Limb (tissue), 2 donors: ENCODE measurements around the gene TAS2R41.

ENCODE experiments used
- DNase-seq, 2 donors: peaks; one replicate each; pipeline ENCODE4 v3.0.0-alpha.2; 2016; ENCODE audit errors: extremely low spot score in 2 of 2

The TAS2R41 gene, protein sequence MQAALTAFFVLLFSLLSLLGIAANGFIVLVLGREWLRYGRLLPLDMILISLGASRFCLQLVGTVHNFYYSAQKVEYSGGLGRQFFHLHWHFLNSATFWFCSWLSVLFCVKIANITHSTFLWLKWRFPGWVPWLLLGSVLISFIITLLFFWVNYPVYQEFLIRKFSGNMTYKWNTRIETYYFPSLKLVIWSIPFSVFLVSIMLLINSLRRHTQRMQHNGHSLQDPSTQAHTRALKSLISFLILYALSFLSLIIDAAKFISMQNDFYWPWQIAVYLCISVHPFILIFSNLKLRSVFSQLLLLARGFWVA

DNA sequence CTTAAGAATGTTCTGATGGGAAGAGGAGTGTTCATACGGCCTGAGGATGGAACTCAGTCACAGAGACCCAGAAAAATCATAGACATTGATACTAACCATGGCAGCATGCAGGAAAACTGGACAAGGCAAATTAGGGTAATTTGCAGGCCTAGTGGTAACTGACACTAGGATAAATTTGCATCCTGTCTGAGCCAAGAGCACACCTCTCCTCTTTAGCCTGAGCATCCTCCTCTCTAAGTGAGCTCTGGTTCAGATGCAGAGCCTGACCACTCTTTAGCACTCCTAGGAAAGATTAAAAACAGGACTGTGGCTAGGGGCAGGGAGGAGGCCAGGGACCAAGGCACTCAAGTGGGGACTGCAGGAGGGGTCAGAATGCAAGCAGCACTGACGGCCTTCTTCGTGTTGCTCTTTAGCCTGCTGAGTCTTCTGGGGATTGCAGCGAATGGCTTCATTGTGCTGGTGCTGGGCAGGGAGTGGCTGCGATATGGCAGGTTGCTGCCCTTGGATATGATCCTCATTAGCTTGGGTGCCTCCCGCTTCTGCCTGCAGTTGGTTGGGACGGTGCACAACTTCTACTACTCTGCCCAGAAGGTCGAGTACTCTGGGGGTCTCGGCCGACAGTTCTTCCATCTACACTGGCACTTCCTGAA lies at the start of gene TAS2R41:
Gene TAS2R41 (plus strand): TSS at position 373 of the 650 bp plus-strand sequence. CDS start 0 bp downstream, at position 373.
- DNase-seq, result no peak

DNA sequence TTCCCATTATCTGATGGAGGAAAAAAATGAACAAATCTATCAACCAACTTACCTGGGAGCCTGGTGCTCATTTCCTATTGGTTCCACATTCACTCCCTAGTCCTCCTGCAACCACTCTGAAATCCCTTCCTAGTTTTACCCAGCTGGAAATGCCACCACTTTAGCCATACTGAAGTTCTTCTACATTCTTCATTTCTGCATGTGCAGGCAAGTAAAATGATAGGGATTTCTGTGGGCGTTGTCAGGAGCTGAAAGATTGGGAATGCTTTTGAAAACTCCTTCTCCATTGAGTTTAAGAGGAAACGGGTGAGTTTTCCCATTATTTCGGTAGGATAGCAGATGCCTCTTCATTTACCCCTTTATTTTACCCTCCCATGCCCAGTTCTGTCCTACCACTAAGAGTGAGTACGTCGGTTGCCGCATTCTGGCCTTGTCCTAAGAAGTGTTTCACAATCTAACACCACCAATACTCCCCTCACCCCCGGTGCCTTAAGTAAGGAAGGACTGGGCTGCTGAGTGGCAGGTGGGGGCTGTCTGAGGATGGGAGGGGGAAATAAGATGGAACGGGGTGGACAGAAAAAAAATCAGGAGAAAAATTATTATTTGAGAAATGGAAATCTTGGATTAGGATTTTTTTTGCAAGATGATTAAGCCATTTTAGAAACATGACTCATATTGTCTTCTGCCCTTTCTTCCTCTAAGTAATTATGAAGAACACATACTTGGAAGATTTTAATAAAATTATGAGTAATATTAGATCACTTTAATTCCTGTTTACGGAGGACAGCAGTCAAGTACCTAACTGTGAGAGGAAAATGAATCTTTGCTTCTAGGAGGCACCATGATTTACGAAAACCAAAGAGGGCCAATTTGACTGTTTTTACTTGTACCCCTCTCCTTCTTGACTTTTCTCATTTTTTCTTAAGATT lies 47.6 kb upstream of the TAS2R41 start:
- DNase-seq, result no peak

DNA sequence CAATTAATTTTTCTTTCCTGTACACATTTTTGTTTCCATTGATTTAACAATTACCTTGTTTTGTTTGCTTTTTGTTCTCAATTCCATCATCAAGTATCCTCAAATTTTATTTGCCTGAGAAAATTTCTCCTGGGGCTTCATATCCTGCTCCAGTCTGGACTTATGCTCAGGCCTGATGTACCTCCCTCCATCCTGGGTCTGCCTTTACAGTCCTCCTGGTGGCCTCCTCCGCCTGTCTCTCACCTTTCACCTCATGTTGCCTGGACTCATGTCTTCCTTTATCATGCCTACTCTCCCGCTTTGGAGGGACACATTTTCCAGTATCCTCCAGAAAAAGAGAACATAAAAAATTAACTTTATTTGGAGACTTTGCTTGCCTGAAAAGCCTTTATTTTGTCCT lies 46.6 kb upstream of the TAS2R41 start:
- DNase-seq, result no peak

DNA sequence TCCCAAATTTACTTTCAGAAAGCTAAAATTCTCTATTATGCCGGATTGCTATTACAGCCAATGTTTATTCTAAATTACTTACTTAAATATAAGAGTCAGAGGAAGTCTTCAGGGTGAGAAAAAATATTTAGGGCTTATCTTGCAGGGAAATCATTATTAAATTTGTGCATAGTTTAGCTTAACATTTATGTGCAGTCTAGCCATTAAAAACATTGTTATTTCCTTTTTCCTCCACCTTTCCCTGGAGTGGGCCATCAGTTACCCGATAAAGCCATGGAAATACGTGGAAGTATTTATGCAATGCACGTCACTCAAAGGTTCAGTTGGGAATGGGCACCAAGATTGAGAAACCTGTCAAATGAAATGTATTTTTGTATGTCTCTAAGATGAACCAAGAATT lies 43.9 kb upstream of the TAS2R41 start:
- no peak for DNase-seq

DNA sequence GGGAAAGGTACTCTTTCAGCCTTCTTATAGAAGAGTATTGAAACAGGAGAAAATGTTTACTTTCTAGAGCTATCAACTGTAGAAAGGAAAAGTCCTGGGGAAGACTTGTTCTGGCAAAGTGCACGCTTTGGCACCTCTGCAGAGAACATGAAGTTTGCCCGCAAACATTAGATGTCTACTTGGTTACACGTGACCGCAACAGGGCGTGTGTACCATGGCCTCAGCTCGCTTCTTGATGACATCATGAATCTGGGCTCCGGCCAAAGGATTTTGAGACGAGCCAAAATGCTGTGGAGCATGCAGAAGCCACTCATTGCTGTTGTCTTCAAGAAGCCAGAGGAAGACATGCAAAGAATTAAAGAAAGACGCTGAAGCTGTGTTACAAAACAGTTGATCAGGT lies 43.0 kb upstream of the TAS2R41 start:
- no peak for DNase-seq

DNA sequence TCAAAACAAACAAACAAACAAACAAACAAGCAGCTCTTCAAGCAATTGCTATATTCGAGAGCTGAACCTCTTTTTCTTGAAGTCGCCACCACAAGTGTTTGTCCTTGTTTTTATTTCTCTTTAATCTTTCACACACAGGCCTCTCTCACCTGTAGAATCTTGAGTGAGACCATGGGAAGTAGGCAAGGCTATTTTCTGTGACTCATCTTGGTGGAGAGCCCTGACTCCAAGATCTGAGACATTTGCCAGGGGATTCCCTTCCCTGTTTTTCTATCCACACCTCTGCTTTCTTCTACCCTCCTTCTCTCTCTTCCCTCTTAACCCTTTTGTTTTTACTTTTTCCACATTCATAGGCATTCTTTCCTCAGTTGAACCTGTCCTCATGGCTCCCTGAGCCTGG lies 42.4 kb upstream of the TAS2R41 start:
- no peak for DNase-seq

DNA sequence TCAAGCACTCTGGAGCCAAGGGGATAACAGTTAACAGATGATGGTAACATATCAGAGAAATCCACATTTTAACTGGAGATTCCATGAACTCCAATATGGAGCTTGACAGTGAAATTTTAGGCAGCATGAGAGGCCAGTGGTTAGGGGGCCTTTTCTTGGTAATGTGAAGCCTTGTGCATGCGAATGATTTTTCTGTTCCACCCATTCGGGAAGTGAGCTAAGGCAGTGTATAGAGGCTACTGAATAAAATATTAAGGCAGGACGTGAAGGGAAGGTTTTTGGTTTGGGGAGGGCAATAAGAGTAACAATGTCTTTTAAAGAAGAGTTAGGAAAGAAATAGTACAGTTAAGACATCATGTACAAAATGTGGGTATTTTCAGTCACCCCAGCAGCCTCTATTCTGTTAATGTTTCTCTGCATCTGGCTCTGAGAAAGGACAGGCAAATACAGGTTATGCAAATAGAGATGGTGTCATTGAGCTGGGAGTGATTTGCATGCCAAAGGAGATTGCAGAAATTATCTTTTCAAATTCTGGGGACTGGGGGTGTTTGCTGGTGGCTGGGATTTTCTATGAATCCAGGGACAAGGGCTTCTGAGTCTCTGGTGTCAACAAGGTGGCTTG lies 41.2 kb upstream of the TAS2R41 start:
- DNase-seq, result no peak

DNA sequence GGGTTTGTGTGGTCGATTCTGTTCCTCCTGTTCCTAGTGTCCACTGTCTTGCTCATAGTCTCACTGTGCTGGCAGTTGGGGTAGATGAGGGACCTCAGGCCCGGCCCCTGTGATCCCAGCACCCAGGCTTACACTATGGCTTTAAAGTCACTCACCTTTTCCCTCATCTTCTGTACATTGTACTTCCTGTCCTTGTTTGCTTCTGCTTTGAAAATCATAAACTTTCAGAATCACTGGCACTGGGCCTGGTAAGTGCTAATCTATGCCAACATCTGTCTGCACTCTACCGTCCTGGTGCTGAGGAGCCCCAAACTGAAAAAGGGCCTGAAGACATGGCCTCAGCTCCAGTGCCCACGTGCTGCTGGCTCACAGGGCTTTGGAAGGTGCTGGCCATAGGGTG lies 40.1 kb upstream of the TAS2R41 start:
- no peak for DNase-seq

DNA sequence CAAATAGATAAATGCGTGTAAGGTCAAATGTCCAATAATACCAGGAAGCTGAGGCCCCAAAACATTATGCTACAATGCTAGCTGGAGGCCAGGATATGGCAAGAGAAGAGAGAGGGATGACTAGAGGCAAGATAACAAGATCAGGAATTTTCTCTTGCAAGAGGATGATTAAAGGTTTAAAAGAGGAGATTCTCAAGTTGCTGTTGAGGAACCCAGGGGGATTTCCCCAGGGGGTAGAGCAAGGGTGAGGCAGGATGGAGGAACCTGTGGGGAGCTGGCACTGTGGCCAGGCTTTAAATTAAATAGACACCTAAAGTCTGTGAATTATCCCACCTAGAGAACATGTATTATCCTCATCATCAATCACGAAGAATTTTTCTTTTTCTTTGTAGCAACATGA lies 37.8 kb upstream of the TAS2R41 start:
- no peak for DNase-seq

DNA sequence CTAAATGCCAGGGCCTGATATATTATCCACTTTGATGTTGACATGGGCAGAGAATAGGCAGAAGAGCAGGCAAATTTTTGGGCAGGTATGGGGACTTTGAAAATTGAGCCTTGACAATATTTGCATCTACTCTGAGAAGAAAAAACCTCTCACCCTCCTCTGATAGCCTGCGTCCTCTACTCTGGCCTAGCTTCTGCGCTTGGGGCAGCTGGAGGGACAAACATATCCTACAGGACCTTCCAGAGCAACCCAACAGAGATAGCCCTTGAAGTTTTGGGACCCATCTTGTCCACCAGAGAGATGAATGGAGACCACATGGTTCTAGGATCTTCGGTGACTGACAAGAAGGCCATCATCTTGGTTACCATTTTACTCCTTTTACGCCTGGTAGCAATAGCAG lies 34.5 kb upstream of the TAS2R41 start, which contains the start of gene TAS2R60:
Gene TAS2R60 (plus strand): TSS at position 301 of the 400 bp plus-strand sequence. CDS start 0 bp downstream, at position 301.
- no peak for DNase-seq

DNA sequence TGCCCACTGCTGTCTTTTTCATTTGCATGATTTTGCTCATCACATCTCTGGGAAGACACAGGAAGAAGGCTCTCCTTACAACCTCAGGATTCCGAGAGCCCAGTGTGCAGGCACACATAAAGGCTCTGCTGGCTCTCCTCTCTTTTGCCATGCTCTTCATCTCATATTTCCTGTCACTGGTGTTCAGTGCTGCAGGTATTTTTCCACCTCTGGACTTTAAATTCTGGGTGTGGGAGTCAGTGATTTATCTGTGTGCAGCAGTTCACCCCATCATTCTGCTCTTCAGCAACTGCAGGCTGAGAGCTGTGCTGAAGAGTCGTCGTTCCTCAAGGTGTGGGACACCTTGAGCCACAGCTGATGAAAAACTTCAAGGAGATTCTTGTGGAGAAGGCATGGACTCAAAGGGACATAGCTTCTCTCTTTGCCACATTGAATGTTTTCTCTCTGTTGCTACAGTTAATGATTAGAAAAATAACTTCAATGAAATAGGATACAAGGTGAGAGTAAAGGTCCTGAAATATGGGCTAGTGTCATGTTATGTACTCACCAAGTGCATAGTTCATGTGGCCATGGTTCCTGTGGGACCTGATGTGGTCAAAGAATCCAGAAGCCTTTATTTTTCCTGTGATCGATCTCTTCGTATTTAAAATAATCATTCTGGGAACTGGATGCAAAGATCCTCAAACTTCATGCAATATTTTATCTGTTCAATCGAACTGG lies 33.5 kb upstream of the TAS2R41 start:
- no peak for DNase-seq

DNA sequence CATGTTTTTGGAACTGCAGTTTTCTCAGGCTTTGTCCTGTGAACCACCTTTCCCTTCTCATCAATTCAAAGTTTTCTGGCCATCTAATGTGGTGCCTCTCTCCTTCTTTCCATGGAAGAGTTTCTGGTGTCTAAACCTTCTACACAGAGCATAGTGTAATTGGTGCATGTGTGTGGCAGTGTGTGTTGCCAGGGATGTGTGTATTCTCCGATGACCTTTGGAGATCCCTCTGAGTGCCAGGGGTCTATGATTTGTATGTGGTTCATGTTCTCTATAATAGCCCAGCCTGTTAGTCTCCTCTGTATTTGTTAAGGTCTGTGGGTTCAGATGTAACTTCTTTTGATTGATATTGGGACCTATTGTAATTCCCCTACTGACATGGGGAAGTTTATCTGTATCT lies 32.9 kb upstream of the TAS2R41 start:
- DNase-seq, result no peak

DNA sequence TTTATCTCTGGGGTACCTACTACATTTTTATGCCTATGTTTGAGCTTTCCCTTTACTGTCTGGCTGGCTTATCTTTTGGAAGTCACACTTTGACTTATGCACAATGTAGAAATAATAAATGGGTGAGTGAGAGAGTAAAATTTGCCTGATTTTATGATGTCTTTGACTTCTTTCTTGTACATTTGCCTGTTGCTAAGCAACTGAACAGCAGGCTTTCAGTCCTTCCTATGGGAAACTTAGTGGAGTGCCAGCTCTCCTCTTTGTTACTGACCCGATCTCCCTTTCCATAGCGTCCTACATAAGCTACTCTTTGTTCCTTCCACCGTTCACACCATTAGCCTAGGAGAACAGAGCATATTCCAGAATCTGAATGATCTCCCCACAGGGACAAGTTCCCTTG lies 30.2 kb upstream of the TAS2R41 start:
- DNase-seq, result peak in 1 of 2 donors; percentile 3

DNA sequence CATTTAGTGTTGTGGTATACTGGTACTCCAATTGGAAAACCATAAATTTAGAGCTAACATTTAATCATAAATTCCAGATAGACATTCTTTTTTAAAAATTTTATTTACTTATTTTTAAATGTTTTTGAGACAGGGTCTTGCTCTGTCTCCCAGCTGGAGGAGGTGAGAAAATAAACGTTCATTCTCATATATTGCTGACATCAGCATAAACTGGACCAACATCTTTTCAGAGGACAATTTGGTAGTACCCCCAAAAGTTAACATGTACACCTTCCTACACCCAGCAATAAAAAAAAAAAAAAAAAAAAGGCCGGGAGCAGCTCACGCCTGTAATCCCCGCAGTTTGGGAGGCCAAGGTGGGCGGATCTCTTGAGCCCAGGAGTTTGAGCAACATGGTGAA lies 29.2 kb upstream of the TAS2R41 start:
- DNase-seq, result no peak

DNA sequence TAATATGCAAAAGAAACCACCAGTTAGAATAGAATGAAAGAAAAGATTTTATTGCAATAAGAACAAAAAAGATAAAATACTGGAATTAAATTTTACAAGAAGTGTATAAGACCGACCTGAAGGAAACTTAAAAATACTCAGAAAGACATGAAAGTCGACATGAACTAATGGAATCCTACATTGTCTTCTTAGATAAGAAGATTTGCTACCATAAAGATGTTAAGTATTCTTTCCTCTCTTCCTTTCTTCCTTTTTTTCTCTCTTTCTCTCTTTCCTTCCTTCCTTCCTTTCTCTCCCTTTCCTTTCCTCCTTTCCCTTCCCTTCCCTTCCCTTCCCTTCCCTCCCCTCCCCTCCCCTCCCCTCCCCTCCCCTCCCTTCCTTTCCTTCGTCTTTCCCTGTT lies 27.9 kb upstream of the TAS2R41 start:
- no peak for DNase-seq

DNA sequence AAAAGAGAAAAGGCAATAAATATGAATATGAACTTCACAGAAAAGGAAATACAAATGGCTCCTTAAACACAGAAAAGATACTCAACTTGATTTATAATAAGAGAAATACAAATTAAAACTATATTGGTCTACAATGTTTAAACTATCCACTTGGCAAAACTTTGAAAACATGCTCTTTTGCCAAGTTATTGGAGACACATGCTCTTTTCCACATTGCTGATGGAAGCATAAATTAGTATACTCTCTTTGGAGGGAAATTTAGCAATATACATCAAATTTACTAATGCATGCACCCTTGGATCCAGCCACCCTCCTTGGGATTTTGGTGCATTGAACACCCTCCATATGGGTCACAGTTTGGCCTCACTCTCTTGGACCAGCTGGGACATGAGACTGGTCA lies 26.6 kb upstream of the TAS2R41 start:
- DNase-seq, result no peak

DNA sequence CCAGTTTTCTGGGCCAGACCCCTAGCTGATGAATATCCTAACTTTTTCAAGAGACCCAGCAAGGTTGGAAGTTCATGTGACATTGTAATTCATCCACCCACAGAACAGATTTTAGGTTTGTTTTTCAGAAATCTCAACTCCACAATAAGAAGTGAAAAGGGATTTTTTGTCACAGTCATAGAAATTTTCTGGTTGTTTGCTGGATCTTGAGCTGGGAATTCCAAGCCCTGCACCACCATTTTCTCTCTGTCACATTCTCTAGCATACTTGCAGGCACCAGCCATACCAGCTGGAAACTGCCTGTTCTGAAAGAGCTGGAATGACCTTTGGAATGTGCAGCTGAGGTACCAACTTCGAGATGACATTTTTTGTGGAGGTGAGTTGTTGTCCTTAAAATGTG lies 25.9 kb upstream of the TAS2R41 start:
- no peak for DNase-seq

DNA sequence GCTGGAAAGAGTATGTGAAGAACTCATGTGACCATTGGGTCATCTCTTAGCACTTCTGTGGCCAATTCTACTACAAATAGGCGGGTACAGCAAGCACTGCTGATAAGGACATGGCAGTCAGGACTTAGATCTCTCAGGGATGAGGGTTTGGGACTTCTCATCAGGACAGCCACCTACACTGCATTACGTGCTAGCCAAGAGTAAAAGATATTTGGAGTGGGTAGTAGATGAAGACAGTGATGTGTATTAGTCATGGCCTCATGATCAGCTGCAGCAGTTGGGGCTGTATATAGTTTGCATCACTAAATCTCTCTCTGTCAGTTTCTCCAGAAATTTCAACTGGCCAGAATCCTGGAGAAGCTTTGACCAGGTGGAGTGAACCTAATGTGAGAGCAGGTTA lies 25.2 kb upstream of the TAS2R41 start:
- DNase-seq, result no peak

DNA sequence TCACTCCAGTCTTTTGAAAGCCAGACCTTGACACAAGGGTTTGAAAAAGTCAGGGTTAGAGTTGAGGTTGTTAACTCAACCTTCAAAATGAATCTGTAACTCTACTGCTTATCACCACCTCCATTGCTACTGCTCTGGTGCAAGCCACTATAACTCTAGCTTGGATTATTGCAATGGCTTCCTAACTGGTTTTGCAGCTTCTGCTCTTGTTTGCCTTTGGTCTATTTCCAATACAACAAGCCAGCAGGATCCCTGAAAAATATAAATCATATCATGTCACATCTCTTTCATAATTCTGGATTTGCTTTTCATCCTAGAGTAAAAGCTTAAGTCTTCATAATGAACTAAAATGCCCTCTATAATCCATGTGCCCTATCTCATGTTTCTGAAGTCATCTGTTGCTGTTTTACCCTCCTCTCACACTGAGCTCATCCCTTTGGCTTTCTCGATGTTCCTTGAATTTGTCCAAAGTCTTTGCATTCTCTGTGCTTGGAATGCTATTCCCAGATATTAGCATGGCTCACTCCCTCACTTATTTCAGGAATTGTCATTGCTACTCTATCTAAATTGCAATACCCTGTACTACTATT lies 23.5 kb upstream of the TAS2R41 start:
- DNase-seq, result no peak

DNA sequence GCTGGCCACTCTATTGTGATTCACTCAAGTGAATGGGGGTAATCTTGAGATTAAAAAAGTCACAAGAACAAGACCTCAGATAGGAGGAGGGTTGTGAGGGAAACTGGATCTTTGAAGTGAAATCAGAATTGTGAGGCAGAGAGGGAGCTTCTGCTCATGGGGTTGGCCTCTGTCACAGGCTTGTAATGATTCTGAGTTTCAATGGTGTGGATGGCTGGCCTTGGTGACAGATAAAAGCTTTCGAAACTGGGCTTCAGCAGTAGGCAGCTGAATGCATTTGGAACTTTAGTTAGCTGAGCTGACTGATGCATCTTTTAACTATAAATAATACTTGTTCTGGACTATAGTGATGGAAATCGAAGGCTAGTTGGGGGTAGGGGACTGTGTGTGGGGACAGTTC lies 22.2 kb upstream of the TAS2R41 start:
- DNase-seq, result no peak

DNA sequence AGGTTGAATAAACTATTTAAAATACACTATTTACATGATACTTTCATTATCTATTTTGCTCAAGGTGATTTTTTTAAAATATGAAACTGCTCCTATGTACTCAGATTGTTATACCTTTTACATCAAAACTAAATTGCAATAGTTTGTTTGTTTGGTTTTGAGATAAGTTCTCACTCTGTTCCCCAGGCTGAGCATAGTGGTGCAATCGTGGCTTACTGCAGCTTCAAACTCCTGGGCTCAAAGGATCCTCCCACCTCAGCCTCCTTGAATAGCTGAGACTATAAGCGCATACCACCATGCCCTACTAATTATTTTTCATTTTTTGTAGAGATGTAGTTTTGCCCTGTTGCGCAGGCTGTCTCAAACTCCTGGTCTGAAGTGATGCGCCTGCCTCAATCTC lies 21.7 kb upstream of the TAS2R41 start:
- no peak for DNase-seq
